ENCODE data around the gene ROCK2. TPM values are rescaled to one million over a fixed set of nuclear protein-coding genes. Genes with fewer than 3 reads are reported as not detected.

The ROCK2 gene
- total and polyA plus RNA-seq, 2 of the 8 experiments (the other 6 are each of a cell fraction or from before 2014, with no cell fraction given) = 2.7 to 29.0 TPM

GRCh38 chr2:11213090-11213638 is 131.3 kb downstream of the ROCK2 start:
- peaks cover 0 to 37% (median 11%) of the 10 kb centered on the region in 4 experiments; a peak in 4 of 8 replicates for H3K36me3 ChIP-seq (ENCODE audit: control insufficient read depth in 2 of 4, insufficient read depth in 4 of 4, low read length in 3 of 4)
- POLR2A ChIA-PET (ENCODE audit: partially characterized antibody) = interaction anchor here (0.6 kb wide), 1 partner anchor 30 kb away, joined by 3 read pairs; no protein-coding TSS in a partner anchor
- H3K56ac ChIP-seq (replicated peaks; ENCODE audit: insufficient read length, low read depth, low read length) = no peak overlapping the region
- no peaks in the 10 kb centered on the region for H3K79me1 ChIP-seq (ENCODE audit: low read depth, low read length)
- H2BK120ac ChIP-seq (replicated peaks; ENCODE audit: low read depth, low read length) = no peak overlapping the region
- no peak overlapping the region for H4K5ac ChIP-seq (ENCODE audit: insufficient read length, low read depth, low read length)
- H4K8ac ChIP-seq (ENCODE audit: extremely low read depth, insufficient read depth, low read length) = no peak overlapping the region
- H4K91ac ChIP-seq (replicated peaks; ENCODE audit: insufficient read length, low read length) = no peak overlapping the region
- no peak overlapping the region for H3K27ac ChIP-seq (ENCODE audit: low read depth, low read length)
- H3K4me2 ChIP-seq (ENCODE audit: insufficient read depth in 1 of 2, low read depth in 2 of 2, low read length in 2 of 2) = no peak overlapping the region
- 92% methylated on average over 5 of the region's 5 CpGs; no CpG with 5 or more reads in 1 of the 2 experiments for WGBS, 2 experiments (ENCODE audit: extremely low coverage in 1 of 2, insufficient coverage in 1 of 2, insufficient read length in 1 of 2, insufficient replicate concordance in 2 of 2, low coverage in 1 of 2, low lambda C conversion rate in 2 of 2, missing lambda C conversion rate in 1 of 2)
- no peak overlapping the region for H3K4me3 ChIP-seq (ENCODE audit: extremely low read depth in 1 of 4, insufficient read depth in 2 of 4, low read depth in 3 of 4, low read length in 4 of 4)
- FAIRE-seq (no peak), DNase-seq (ENCODE audit: low read depth in 1 of 2, low spot score in 2 of 2) (no peak)
- no peaks in the 10 kb centered on the region for H3K79me2 ChIP-seq (ENCODE audit: control insufficient read depth in 1 of 2, insufficient read depth in 2 of 2, low read length in 2 of 2)
- no peaks in the 10 kb centered on the region for H3K4me1 ChIP-seq (replicated peaks in 1 of 4; ENCODE audit: control insufficient read depth in 3 of 4, insufficient read depth in 4 of 4, low read length in 3 of 4)
- no peak overlapping the region for H3K18ac ChIP-seq (ENCODE audit: extremely low read depth, low read length)
- no peak overlapping the region for H2BK12ac ChIP-seq (ENCODE audit: low read depth, low read length)
- H2AFZ ChIP-seq (ENCODE audit: low read length) = no peak overlapping the region
- CTCF ChIA-PET (ENCODE audit: partially characterized antibody) = interaction anchor here (0.8 to 1.1 kb wide), 4 partner anchors 22 to 163 kb away, joined by 3 to 4 read pairs (median 3); no protein-coding TSS in a partner anchor
- no peak overlapping the region for H3K4ac ChIP-seq (replicated peaks; ENCODE audit: insufficient read length, low read depth, low read length)
- no peaks in the 10 kb centered on the region for H4K20me1 ChIP-seq (replicated peaks in 1 of 2; ENCODE audit: control insufficient read depth in 1 of 2, insufficient read depth in 2 of 2, low read length in 2 of 2)
- no peak overlapping the region for H3K14ac ChIP-seq (ENCODE audit: insufficient read length)
- H3K23me2 ChIP-seq (ENCODE audit: low read depth, low read length) = no peaks in the 10 kb centered on the region
- no peak overlapping the region for H2BK15ac ChIP-seq (ENCODE audit: low read length)
- H3K9me3 ChIP-seq (ENCODE audit: insufficient read depth in 2 of 2, low read depth in 1 of 2, low read length in 1 of 2) = no peaks in the 10 kb centered on the region
- H2BK20ac ChIP-seq (ENCODE audit: low read length) = no peak overlapping the region
- no peak overlapping the region for H3K9ac ChIP-seq (replicated peaks in 1 of 4; ENCODE audit: extremely low read depth in 1 of 4, low read depth in 3 of 4, low read length in 3 of 4)
- H3K27me3 ChIP-seq (replicated peaks in 1 of 4; ENCODE audit: control insufficient read depth in 3 of 4, extremely low read depth in 1 of 4, insufficient read depth in 3 of 4, low read length in 3 of 4) = no peaks in the 10 kb centered on the region
- no peak overlapping the region for H2BK5ac ChIP-seq (ENCODE audit: low read depth, low read length)
- H3K23ac ChIP-seq (ENCODE audit: insufficient read length) = no peak overlapping the region
- H2AK5ac ChIP-seq (ENCODE audit: low read depth, low read length) = no peak overlapping the region
- no peak for TF ChIP-seq POLR2A (IDR thresholded peaks at IDR 0.05; ENCODE audit: control extremely low read depth in 1 of 2, low read depth in 2 of 2, low read length in 2 of 2)
- no peak for TF ChIP-seq E2F6 (IDR thresholded peaks at IDR 0.05)
- TF ChIP-seq RBBP5 (IDR thresholded peaks at IDR 0.05; ENCODE audit: borderline replicate concordance, low read depth, low read length) = no peak
- TF ChIP-seq RXRA (IDR thresholded peaks at IDR 0.05; ENCODE audit: insufficient read depth, low read depth, low read length) = no peak

All from H1 (cell line).